Activated naive CD4-positive, alpha-beta T cell (primary cell): Measurements from ENCODE around the gene RAB3C.
A peak's percentile ranks its signal among the peaks of the same experiment; 100 is the strongest.
"Not testable (repeated sequence)": the region's sequence is repeated elsewhere in the genome, so short reads cannot be mapped to it uniquely, and the experiment has no call there.

ENCODE experiments used
- DNase-seq, 4 experiments: peaks; one replicate each; lab custom pipeline; 2025; lab: John Stamatoyannopoulos, UW

The RAB3C gene

GRCh38 chr5:58582803-58583491 is at the start of gene RAB3C:
TSS of gene RAB3C (plus strand) at chr5:58583075. CDS start at chr5:58583209, 134 bp downstream.
- DNase-seq, result peak in 1 of 4 experiments; percentile 4

DNA sequence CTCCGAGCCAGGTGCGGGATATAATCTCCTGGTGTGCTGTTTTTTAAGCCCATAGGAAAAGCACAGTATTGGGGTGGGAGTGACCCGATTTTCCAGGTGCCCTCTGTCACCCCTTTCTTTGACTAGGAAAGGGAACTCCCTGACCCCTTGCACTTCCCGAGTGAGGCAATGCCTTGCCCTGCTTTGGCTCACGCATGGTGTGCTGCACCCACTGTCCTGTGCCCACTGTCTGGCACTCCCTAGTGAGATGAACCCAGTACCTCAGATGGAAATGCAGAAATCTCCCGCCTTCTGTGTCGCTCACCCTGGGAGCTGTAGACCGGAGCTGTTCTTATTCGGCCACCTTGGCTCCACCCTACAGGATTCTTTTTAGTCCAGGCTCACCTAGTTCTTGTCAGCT is 40.9 kb upstream of the RAB3C start:
- DNase-seq, result not testable (repeated sequence)

- DNase-seq, result no peak
Observed at GRCh38 chr5:58542709-58543108, 40.2 kb upstream of the RAB3C start.

DNA sequence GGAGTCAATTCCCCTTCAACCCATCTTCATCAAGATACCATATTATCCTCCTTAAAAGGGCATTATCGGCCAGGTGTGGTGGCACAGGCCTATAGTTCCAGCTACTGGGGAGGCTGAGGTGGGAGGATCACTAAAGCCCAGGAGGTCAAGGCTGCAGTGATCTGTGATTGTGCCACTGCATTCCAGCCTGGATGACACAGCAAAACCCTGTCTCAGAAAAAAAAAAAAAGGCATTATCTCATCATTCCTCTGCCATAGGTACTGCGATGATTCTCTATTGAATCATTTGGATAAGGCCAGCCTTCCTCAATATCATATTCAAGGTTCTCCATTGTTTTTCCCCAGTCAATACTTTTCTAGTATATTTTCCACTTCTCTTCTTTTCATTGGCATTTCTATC is 39.2 kb upstream of the RAB3C start:
- DNase-seq, result no peak

- DNase-seq, result no peak
Observed at GRCh38 chr5:58544195-58544594, 38.7 kb upstream of the RAB3C start.

- no peak for DNase-seq
Observed at GRCh38 chr5:58544926-58545325, 37.9 kb upstream of the RAB3C start.

GRCh38 chr5:58545912-58546311 is 37.0 kb upstream of the RAB3C start:
- no peak for DNase-seq

- DNase-seq, result no peak
Observed at GRCh38 chr5:58548068-58548467, 34.8 kb upstream of the RAB3C start.

DNA sequence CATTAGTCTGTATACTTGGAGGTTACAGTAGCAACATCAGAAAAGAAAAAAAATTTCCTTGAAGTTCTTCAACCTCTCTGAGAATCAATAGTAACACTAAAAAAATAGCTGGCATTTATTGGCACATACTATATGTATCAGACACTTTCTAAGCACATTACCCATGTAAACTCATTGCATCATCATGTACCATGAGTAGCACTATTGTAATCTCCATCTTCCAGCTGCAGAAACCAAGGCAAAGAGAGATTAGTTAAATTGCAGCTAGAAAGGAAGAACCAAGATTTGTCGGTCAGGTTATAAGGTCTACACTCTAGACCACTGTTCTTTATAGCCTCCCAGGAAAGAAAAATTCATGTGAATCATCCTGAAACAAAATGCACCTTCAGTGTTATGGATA is 31.4 kb upstream of the RAB3C start:
- DNase-seq, result no peak

DNA sequence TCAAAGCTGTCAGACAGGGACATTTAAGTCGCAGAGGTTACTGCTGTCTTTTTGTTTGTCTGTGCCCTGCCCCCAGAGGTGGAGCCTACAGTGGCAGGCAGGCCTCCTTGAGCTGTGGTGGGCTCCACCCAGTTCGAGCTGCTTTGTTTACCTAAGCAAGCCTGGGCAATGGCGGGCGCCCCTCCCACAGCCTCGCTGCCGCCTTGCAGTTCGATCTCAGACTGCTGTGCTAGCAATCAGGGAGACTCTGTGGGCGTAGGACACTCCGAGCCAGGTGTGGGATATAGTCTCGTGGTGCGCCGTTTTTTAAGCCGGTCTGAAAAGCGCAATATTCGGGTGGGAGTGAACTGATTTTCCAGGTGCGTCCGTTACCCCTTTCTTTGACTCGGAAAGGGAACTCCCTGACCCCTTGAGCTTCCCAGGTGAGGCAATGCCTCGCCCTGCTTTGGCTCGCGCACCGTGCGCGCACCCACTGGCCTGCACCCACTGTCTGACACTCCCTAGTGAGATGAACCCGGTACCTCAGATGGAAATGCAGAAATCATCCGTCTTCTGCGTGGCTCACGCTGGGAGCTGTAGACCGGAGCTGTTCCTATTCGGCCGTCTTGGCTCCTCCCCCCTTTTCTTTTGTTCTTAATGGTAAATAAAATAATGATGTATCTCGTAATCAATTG is 25.1 kb upstream of the RAB3C start:
- DNase-seq, result not testable (repeated sequence)

GRCh38 chr5:58563016-58563700 is 19.7 kb upstream of the RAB3C start:
- not testable (repeated sequence) for DNase-seq

DNA sequence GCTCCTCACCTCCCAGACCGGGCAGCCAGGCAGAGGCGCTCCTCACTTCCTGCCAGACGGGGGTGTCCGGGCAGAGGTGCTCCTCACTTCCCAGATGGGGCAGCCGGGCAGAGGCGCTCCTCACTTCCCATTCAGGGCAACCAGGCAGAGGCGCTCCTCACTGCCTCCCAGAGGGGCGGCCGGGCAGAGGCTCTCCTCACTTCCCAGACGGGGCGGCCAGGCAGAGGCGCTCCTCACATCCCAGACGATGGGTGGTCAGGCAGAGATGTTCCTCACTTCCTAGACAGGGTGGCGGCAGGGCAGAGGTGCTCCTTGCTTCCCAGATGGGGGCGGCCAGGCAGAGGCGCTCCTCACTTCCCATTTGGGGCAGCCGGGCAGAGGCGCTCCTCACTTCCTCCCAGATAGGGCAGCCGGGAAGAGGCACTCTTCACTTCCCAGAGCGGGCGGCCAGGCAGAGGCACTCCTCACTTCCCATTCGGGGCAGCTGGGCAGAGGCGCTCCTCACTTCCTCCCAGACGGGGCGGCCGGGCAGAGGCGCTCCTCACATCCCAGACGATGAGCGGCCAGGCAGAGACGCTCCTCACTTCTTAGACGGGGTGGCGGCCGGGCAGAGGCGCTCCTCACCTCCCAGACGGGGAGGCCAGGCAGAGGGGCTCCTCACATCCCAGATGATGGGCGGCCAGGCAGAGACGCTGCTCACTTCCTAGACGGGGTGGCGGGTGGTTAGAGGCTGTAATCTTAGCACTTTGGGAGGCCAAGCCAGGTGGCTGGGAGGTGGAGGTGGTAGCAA is 18.6 kb upstream of the RAB3C start:
- not testable (repeated sequence) for DNase-seq

DNA sequence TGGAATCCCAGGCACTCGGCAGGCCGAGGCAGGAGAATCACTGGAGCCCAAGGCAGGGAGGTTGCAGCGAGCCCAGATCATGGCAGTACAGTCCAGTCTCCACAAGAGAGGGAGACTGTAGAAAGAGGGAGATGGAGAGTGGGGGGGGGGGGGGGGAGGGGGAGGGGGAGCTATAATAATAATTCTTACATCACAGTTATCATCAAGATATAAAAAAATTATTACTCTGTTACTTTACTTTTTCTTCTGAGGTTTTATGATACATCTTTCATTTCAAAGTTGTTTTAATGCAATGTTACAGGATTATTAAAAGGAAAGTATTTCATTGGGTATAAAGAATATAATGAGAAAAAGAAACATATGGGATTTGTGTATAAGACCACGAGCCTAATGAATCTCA is 17.8 kb upstream of the RAB3C start:
- DNase-seq, result no peak

DNA sequence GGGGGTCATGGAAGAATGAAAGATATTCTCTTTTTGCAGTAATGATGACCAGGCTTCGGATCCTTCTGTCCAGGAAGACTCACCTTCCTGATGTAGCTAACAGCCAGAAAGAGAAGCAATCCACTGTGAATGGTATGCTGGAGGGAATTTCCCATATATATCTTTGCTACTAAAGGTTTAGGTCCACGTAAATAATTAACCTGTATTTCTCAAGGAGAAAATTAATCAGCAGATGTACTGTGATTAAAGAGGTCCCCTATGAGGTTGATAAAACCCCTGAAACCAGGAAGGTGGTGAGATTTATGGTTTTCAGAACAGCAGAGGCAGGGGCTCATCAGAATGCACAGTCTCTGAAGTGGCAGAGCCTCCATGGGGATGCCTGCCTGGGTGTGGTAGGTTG is 11.4 kb upstream of the RAB3C start:
- DNase-seq, result no peak

DNA sequence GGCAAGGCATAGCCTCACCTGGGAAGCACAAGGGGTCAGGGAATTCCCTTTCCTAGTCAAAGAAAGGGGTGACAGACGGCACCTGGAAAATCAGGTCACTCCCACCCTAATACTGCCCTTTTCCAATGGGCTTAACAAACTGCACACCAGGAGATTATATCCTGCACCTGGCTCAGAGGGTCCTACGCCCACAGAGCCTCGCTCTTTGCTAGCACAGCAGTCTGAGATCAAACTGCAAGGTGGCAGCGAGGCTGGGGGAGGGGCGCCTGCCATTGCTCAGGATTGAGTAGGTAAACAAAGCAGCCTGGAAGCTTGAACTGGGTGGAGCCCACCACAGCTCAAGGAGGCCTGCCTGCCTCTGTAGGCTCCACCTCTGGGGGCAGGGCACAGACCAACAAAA is 9.9 kb upstream of the RAB3C start:
- DNase-seq, result not testable (repeated sequence)

- DNase-seq, result no peak
Observed at GRCh38 chr5:58579781-58580180, 3.1 kb upstream of the RAB3C start.

GRCh38 chr5:58582019-58582802 is 664 bp upstream of the RAB3C start:
- DNase-seq, result no peak

- DNase-seq, result no peak
Observed at GRCh38 chr5:58595952-58596351, 13.1 kb downstream of the RAB3C start.

DNA sequence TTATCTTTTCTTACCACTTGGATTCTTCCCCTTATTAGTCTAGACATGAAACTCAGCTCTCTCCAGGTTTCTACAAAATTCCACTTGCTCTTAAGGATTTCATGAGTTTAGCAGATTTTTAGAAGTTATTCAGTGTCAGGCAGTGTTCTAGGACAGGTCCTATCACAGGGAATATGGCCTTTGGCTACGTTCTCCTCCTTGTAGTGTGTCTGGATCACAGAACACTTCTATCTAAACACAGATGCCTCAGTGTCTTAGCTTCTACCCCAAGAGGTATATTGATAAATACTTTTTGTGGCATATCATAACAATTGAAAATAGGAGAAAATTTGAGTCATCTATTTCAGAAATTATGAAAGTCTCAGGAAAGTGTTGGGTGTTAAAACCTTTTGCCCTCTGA is 15.6 kb downstream of the RAB3C start:
- no peak for DNase-seq

GRCh38 chr5:58599217-58599616 is 16.3 kb downstream of the RAB3C start:
- no peak for DNase-seq

DNA sequence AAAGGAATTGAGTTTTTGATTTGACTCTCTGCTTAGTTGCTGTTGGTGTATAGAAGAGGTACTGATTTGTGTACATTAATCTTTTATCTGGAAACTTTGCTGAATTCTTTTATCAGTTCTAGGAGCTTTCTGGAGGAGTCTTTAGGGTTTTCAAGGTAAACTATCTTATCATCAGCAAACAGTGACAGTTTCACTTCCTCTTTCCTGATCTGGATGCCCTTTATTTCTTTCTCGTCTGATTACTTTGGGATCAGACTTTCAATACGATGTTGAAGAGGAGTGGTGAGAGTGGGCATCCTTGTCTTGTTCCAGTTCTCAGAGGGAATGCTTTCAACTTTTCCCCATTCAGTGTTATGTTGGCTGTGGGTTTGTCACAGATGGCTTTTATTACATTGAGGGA is 17.7 kb downstream of the RAB3C start:
- DNase-seq, result not testable (repeated sequence)

DNA sequence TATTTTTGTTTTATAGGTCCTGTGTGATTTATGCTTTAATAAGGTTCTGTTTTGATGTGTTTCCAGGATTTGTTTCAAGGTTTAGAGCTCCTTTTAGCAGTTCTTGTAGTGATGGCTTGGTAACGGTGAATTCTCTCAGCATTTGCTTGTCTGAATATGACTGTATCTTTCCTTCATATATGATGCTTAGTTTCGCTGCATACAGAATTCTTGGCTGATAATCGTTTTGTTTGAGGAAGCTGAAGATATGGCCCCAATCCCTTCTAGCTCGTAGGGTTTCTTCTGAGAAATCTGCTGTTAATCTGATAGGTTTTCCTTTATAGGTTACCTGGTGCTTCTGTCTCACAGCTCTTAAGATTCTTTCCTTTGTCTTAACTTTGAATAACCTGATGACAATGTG is 20.0 kb downstream of the RAB3C start:
- not testable (repeated sequence) for DNase-seq
